IPS-20b (cell line): ENCODE results near the gene ELOVL2.
A peak's percentile ranks its signal among the peaks of the same experiment; 100 is the strongest.
"Not testable (repeated sequence)": the region's sequence is repeated elsewhere in the genome, so short reads cannot be mapped to it uniquely, and the experiment has no call there.

Experiments
- H3K27ac ChIP-seq: one replicate; pipeline ENCODE4 v1.5.1; 2013; ENCODE audit warnings: low read length
- H3K27me3 ChIP-seq: 2 replicates; pipeline ENCODE4 v1.6.1; 2013; ENCODE audit warnings: mild to moderate bottlenecking, low read length, inconsistent platforms; ENCODE audit not compliant: insufficient read depth
- H3K36me3 ChIP-seq: 2 replicates; pipeline ENCODE4 v1.6.1; 2013; ENCODE audit warnings: low read depth, mild to moderate bottlenecking, inconsistent platforms, low read length, moderate library complexity; ENCODE audit not compliant: insufficient read depth
- H3K4me1 ChIP-seq: 2 replicates; pipeline ENCODE4 v1.6.1; 2013; ENCODE audit warnings: mild to moderate bottlenecking, control low read depth, inconsistent platforms, low read length, moderate library complexity; ENCODE audit not compliant: insufficient read depth
- H3K4me3 ChIP-seq: 2 replicates; pipeline ENCODE4 v1.5.1; 2013; ENCODE audit warnings: mild to moderate bottlenecking, low read length, inconsistent platforms
- H3K9ac ChIP-seq: 2 replicates; pipeline ENCODE4 v1.6.1; 2013; ENCODE audit warnings: low read depth, mild to moderate bottlenecking, inconsistent platforms, low read length, moderate library complexity
- H3K9me3 ChIP-seq: 2 replicates; pipeline ENCODE4 v1.6.1; 2013; ENCODE audit warnings: mild to moderate bottlenecking, low read depth, low read length, inconsistent platforms; ENCODE audit not compliant: insufficient read depth

ELOVL2 gene

GRCh38 chr6:11043961-11044711 is at the start of gene ELOVL2:
TSS of gene ELOVL2 (minus strand) at chr6:11044305. CDS start at chr6:11044230, 75 bp downstream.
- H3K9ac ChIP-seq: no peak within 1 kb of the TSS

GRCh38 chr6:11093376-11093625 is 49.2 kb upstream of the ELOVL2 start:
- H3K9me3 ChIP-seq: no peaks in the 10 kb centered on the region
- H3K36me3 ChIP-seq: no peaks in the 10 kb centered on the region
- no peaks in the 10 kb centered on the region for H3K27me3 ChIP-seq
- H3K4me3 ChIP-seq: peak overlapping the region; percentile 85
- peak overlapping the region; percentile 88 for H3K9ac ChIP-seq
- H3K4me1 ChIP-seq: peaks cover 12% of the 10 kb centered on the region; the same call in 1 of the 2 replicates
- H3K27ac ChIP-seq: peak overlapping the region; percentile 82

More at GRCh38 chr6:11043961-11044711, at the start of gene ELOVL2:
- H3K27ac ChIP-seq: no peak within 1 kb of the TSS
- H3K36me3 ChIP-seq: no peaks in the 10 kb centered on the region
- no peaks in the 10 kb centered on the region for H3K9me3 ChIP-seq
- no peaks in the 10 kb centered on the region for H3K4me1 ChIP-seq
- peaks cover 67% of the 10 kb centered on the region for H3K27me3 ChIP-seq
- peak within 1 kb of the TSS; percentile 67 for H3K4me3 ChIP-seq

GRCh38 chr6:11092668-11093375 is 48.7 kb upstream of the ELOVL2 start:
- peak overlapping the region; percentile 85 for H3K4me3 ChIP-seq
- no peaks in the 10 kb centered on the region for H3K27me3 ChIP-seq
- peaks cover 12% of the 10 kb centered on the region; the same call in 1 of the 2 replicates for H3K4me1 ChIP-seq
- peak overlapping the region; percentile 88 for H3K9ac ChIP-seq
- peak overlapping the region; percentile 82 for H3K27ac ChIP-seq
- H3K36me3 ChIP-seq: no peaks in the 10 kb centered on the region
- no peaks in the 10 kb centered on the region for H3K9me3 ChIP-seq

- H3K4me1 ChIP-seq, H3K27me3 ChIP-seq, H3K9me3 ChIP-seq, H3K4me3 ChIP-seq, H3K9ac ChIP-seq, H3K27ac ChIP-seq, H3K36me3 ChIP-seq: not testable (repeated sequence)
Measured at GRCh38 chr6:11091141-11091540, 47.0 kb upstream of the ELOVL2 start.

- Histone ChIP-seq H3K9me3 (no peaks in the 10 kb centered on the region), H3K9ac (no peak overlapping the region), H3K4me1 (peaks cover 4% of the 10 kb centered on the region; the same call in 1 of the 2 replicates), H3K36me3 (no peaks in the 10 kb centered on the region), H3K4me3 (no peak overlapping the region), H3K27me3 (no peaks in the 10 kb centered on the region), H3K27ac (no peak overlapping the region)
Measured at GRCh38 chr6:11089695-11090094, 45.6 kb upstream of the ELOVL2 start.

- not testable (repeated sequence) for H3K4me3 ChIP-seq, H3K36me3 ChIP-seq, H3K27ac ChIP-seq, H3K9ac ChIP-seq, H3K4me1 ChIP-seq, H3K9me3 ChIP-seq, H3K27me3 ChIP-seq
Measured at GRCh38 chr6:11087141-11087812, 43.2 kb upstream of the ELOVL2 start.

GRCh38 chr6:11085758-11086435 is 41.8 kb upstream of the ELOVL2 start:
- Histone ChIP-seq H3K27me3 (no peaks in the 10 kb centered on the region), H3K4me3 (no peak overlapping the region), H3K9me3 (no peaks in the 10 kb centered on the region), H3K4me1 (no peaks in the 10 kb centered on the region), H3K9ac (no peak overlapping the region), H3K27ac (no peak overlapping the region), H3K36me3 (no peaks in the 10 kb centered on the region)

- Histone ChIP-seq H3K4me1 (no peaks in the 10 kb centered on the region), H3K9me3 (no peaks in the 10 kb centered on the region), H3K27me3 (no peaks in the 10 kb centered on the region), H3K4me3 (no peak overlapping the region), H3K9ac (no peak overlapping the region), H3K27ac (no peak overlapping the region), H3K36me3 (no peaks in the 10 kb centered on the region)
Measured at GRCh38 chr6:11083956-11084355, 39.9 kb upstream of the ELOVL2 start.

GRCh38 chr6:11083491-11083890 is 39.4 kb upstream of the ELOVL2 start:
- H3K27me3 ChIP-seq: no peaks in the 10 kb centered on the region
- no peaks in the 10 kb centered on the region for H3K36me3 ChIP-seq
- H3K27ac ChIP-seq: no peak overlapping the region
- H3K4me3 ChIP-seq: no peak overlapping the region
- no peaks in the 10 kb centered on the region for H3K4me1 ChIP-seq
- no peaks in the 10 kb centered on the region for H3K9me3 ChIP-seq
- H3K9ac ChIP-seq: no peak overlapping the region

GRCh38 chr6:11080296-11080695 is 36.2 kb upstream of the ELOVL2 start:
- H3K4me1 ChIP-seq: peaks cover 12% of the 10 kb centered on the region; the same call in 1 of the 2 replicates
- no peak overlapping the region for H3K4me3 ChIP-seq
- no peak overlapping the region for H3K27ac ChIP-seq
- no peaks in the 10 kb centered on the region for H3K36me3 ChIP-seq
- no peaks in the 10 kb centered on the region for H3K27me3 ChIP-seq
- H3K9ac ChIP-seq: no peak overlapping the region
- no peaks in the 10 kb centered on the region for H3K9me3 ChIP-seq

- Histone ChIP-seq H3K4me1 (peaks cover 12% of the 10 kb centered on the region; the same call in 1 of the 2 replicates), H3K27me3 (no peaks in the 10 kb centered on the region), H3K4me3 (no peak overlapping the region), H3K27ac (no peak overlapping the region), H3K9me3 (no peaks in the 10 kb centered on the region), H3K9ac (no peak overlapping the region), H3K36me3 (no peaks in the 10 kb centered on the region)
Measured at GRCh38 chr6:11078266-11078665, 34.2 kb upstream of the ELOVL2 start.
